ENCODE data around the gene REEP2. TPM values are rescaled to one million over a fixed set of nuclear protein-coding genes. Genes with fewer than 3 reads are reported as not detected.

The REEP2 gene
- total RNA-seq, 2 experiments from 2014 or later = 3.9 to 5.1 TPM

- H3K4me1 ChIP-seq (ENCODE audit: insufficient read depth, low read length, poor library complexity, severe bottlenecking) = peaks cover 3% of the 10 kb centered on the region
- ChIA-PET POLR2A (interaction anchor here (0.6 kb wide), 1 partner anchor 258 kb away, joined by 3 read pairs; no protein-coding TSS in a partner anchor), CTCF (ENCODE audit: unreplicated experiment) (interaction anchor here (0.6 kb wide), 1 partner anchor 154 kb away, joined by 4 read pairs; no protein-coding TSS in a partner anchor)
These were observed 6.9 kb downstream of the REEP2 start for GRCh38 chr5:138445547-138446271.

DNA sequence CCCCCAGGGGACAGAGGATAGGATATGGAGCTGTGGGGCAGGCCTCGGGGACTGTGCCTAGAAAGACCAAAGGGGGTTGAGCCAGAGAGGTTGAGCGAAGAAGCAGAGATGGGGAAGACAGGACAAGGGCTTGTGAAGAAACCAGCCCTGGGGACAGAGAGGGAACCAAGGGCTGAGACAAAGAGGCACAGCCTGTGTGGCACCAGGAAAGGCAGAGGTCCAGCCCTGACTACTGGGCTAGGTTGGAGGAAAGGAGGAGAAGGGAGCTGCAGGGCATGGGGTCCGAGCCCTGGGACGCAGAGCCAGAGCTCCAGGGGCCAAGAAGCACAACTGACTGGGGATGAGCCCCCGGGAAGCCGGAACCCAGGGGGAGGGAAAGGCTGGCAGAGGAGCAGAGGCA is 9.2 kb downstream of the REEP2 start:
- H3K9me3 ChIP-seq (ENCODE audit: low read length) = no peaks in the 10 kb centered on the region
- no peaks in the 10 kb centered on the region for H3K9me2 ChIP-seq (ENCODE audit: insufficient read depth, low read length)
- no peaks in the 10 kb centered on the region for H3K36me3 ChIP-seq (ENCODE audit: insufficient read depth, low read length)
- no TSS peak for BruUV-seq (replicated peaks)
- no peak for DNase-seq (ENCODE audit: low spot score)
- H4K20me1 ChIP-seq (ENCODE audit: insufficient read depth, low read length) = no peaks in the 10 kb centered on the region
- no peak overlapping the region for H3K4me3 ChIP-seq (ENCODE audit: low read depth, low read length, poor library complexity, severe bottlenecking)
- intact Hi-C loops (cut with micrococcal nuclease; ENCODE audit: unreplicated experiment) = no loop called here
- no peak overlapping the region for H2AFZ ChIP-seq (ENCODE audit: low read length)
- no peak overlapping the region for H3K27ac ChIP-seq (ENCODE audit: low read depth, low read length, poor library complexity, severe bottlenecking)
- POLR2A ChIA-PET = interaction anchor here (1.6 kb wide), 1 partner anchor 10 kb away, joined by 3 read pairs; no protein-coding TSS in a partner anchor
- CTCF ChIA-PET (ENCODE audit: unreplicated experiment) = no interaction called here
- H3K4me1 ChIP-seq (ENCODE audit: insufficient read depth, low read length, poor library complexity, severe bottlenecking) = peaks cover 3% of the 10 kb centered on the region
- TF ChIP-seq, protein P1, sequence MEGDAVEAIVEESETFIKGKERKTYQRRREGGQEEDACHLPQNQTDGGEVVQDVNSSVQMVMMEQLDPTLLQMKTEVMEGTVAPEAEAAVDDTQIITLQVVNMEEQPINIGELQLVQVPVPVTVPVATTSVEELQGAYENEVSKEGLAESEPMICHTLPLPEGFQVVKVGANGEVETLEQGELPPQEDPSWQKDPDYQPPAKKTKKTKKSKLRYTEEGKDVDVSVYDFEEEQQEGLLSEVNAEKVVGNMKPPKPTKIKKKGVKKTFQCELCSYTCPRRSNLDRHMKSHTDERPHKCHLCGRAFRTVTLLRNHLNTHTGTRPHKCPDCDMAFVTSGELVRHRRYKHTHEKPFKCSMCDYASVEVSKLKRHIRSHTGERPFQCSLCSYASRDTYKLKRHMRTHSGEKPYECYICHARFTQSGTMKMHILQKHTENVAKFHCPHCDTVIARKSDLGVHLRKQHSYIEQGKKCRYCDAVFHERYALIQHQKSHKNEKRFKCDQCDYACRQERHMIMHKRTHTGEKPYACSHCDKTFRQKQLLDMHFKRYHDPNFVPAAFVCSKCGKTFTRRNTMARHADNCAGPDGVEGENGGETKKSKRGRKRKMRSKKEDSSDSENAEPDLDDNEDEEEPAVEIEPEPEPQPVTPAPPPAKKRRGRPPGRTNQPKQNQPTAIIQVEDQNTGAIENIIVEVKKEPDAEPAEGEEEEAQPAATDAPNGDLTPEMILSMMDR (conservative IDR thresholded peaks at IDR 0.05; ENCODE audit: low read length) = no peak
- no peak overlapping the region for H3K4me2 ChIP-seq (ENCODE audit: low read length)
- H3K79me2 ChIP-seq (ENCODE audit: insufficient read depth, low read depth, low read length) = no peaks in the 10 kb centered on the region

More at GRCh38 chr5:138445547-138446271, 6.9 kb downstream of the REEP2 start:
- TF ChIP-seq, protein P1 (conservative IDR thresholded peaks at IDR 0.05; ENCODE audit: low read length) = no peak
- no peak for TF ChIP-seq EZH2phosphoT487 (IDR thresholded peaks at IDR 0.05; ENCODE audit: borderline replicate concordance, low read depth, low read length)
- intact Hi-C loops (cut with micrococcal nuclease; ENCODE audit: unreplicated experiment) = no loop called here
- BruUV-seq (replicated peaks) = no TSS peak
- Histone ChIP-seq H3K27ac (ENCODE audit: low read depth, low read length, poor library complexity, severe bottlenecking) (no peak overlapping the region), H3K4me2 (ENCODE audit: low read length) (no peak overlapping the region), H3K9me2 (ENCODE audit: insufficient read depth, low read length) (no peaks in the 10 kb centered on the region), H3K9me3 (ENCODE audit: low read length) (no peaks in the 10 kb centered on the region), H4K20me1 (ENCODE audit: insufficient read depth, low read length) (no peaks in the 10 kb centered on the region), H3K36me3 (ENCODE audit: insufficient read depth, low read length) (no peaks in the 10 kb centered on the region), H2AFZ (ENCODE audit: low read length) (no peak overlapping the region), H3K4me3 (ENCODE audit: low read depth, low read length, poor library complexity, severe bottlenecking) (no peak overlapping the region), H3K79me2 (ENCODE audit: insufficient read depth, low read depth, low read length) (no peaks in the 10 kb centered on the region)
- no peak for DNase-seq (ENCODE audit: low spot score)

All from OCI-LY7 (cell line).